Left renal pelvis (tissue), 4 donors: ENCODE results near the gene RNF138. TPM values are rescaled to one million over a fixed set of nuclear protein-coding genes. Genes with fewer than 3 reads are reported as not detected.
"Not testable (repeated sequence)": the region's sequence is repeated elsewhere in the genome, so short reads cannot be mapped to it uniquely, and the experiment has no call there.

ENCODE experiments used
- DNase-seq, 4 donors: peaks; one replicate each; pipeline ENCODE4 v3.0.0-alpha.2; 2013; ENCODE audit warnings: low read depth in 4 of 4, low spot score in 3 of 4
- polyA plus RNA-seq, 4 donors: library from polyadenylated mRNA; unstranded; fragments of 120-200 nt; gene quantifications; one replicate each; pipeline ENCODE4 v1.2.1, GENCODE V29; 2013; ENCODE audit not compliant: insufficient read length in 4 of 4

The RNF138 gene
- polyA plus RNA-seq, 4 donors = 49.8 to 68.2 (median 56.2) TPM

DNA sequence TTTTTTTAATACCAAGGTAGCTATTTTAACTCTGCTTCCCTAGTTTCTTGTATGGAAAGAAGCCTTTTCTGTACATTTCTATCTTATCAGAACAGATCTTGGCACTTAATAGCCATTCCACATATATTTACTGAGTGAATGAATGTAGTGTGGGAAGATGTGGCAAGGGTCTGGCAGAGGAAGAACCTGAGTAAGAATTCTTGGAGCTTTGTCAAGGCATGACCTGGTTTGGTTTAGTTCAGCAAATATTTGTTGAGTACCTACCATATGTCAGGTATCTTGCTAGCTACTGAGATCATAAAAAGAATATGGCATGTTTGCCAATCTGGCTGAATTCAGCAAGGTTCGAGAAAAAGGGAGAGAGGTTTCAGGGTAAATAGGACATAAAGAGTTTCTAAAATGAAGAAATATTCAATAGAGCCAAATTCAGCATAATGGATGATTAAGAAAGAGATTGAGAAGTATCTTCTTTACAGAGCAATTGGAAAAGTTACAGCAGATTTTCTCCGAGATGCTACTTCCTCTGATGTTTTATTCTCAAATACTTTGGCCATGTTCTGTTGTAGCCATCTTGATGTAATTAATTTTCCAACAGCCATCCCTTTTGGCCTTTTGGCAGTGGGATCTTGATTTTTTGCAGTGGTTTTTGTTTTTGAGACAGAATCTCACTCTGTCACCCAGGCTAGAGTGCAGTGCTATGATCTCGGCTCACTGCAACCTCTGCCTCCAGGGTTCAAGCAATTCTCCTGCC, 76.5 kb downstream of the RNF138 start:
- DNase-seq = no peak

DNA sequence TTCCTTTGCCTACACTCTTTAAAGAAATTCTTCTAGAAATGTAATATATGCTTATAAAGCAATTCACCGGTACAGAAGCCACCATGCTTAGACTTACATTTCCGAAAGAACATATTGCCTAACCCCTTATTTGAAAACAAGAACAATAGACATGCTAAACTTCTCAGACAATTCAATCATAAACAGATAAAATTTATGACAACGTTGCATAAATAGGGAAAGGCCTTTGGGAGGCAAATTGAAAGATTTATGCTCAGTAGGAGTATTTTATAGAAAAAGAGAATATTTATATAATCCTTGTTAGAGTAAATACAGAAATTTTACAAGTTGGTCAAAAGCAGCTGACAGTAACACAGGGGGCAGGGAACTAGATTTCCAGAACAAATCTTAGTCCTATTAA, 82.0 kb downstream of the RNF138 start:
- DNase-seq = no peak

DNA sequence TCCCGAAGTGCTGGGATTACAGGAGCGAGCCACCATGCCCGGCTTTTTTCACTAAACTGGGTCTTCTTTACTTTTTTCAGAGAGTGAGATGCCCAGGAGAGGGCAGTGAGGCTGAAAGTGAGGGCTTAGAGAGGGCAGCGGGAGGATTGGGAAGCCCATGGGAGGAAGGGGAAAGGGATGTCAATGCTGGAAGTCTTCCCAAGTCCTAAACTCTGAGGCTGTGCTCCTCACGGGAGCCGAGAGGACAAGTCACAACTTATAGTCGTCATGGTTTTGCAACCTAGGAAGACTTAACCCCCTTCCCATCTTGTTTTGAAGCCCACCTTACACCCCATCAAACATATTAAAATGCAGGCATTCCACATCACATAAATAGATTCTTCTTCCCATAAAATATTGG, 83.0 kb downstream of the RNF138 start:
- DNase-seq = no peak

DNA sequence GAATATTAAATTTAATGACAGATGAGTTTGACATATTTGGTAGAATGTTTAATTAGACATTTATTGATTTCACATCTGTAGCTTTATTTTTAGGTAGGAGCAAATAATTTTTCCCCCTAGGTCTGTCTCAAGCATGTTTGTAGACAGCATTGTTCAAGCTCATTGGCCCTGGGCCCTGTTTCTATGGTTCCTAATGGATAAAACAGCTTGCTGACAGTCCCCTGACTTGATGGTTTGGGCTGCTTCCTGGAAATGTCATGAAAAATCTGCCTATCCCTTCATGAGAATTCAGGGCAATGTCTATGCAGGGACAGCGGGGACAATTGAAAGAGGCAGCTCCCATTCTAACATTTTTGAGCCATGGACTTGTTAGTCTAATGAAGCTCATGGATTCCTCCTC, 83.6 kb downstream of the RNF138 start:
- no peak for DNase-seq

DNA sequence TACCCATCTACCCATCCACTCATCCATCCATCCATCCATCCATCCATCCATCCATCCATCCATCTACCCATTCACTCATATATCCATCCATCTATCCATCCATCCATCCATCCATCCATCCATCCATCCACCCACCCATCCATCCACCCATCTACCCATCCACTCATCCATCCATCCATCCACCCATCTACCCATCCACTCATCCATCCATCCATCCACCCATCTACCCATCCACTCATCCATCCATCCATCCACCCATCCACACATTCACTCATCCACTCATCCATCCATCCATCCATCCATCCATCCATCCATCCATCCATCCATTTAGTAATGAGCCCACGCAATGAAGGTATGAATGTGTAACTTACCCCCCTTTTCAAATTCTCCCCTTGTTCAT, 85.1 kb downstream of the RNF138 start:
- DNase-seq = not testable (repeated sequence)

DNA sequence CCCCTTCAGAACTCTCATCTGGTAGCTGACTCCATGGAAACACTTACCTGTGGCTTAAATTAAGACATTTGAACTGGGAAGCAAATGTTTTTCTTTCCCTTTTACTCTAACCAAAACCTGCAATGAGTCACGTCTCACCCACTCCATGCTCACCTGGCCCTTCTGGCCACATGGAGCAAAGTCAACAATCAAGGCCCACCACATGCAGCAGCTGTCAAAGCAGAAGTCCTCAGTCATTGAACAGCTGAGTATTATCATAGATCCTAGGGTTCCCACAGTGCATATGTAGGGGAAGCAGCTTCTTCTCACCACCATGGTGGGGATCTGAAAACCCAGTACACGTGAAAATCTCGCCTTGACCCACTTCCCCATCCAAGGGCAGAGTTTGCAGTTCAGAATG, 85.9 kb downstream of the RNF138 start:
- DNase-seq = no peak

Other genes with a start within 250 kb of the RNF138 start
- 10 to 100 TPM; 37.4 to 67.6 (median 60.7) TPM for gene TRAPPC8, start 148.7 kb upstream of the RNF138 start, polyA plus RNA-seq
- 1 to 10 TPM; 2.3 to 4.5 (median 3.1) TPM for gene RNF125, start 73.0 kb upstream of the RNF138 start, polyA plus RNA-seq
- gene MEP1B, start 98.2 kb downstream of the RNF138 start, polyA plus RNA-seq = under 1 TPM in 3 of 4 donors, not detected in 1; 0.05 to 0.17 (median 0.07) TPM